WTC11 (cell line): ENCODE measurements around the gene RBFOX2. TPM values are rescaled to one million over a fixed set of nuclear protein-coding genes. Genes with fewer than 3 reads are reported as not detected.

Experiments
- ATAC-seq: fragments of 200-7000 bp; cut with Tn5 transposase; 2 replicates; pipeline ENCODE4 v1.10.0; 2021; ENCODE audit warnings: mild to moderate bottlenecking, moderate library complexity
- CTCF ChIA-PET: fragments of 300-600 bp; sonication (Branson Sonifier 250); formaldehyde crosslinking; loops from one replicate; lab custom pipeline; 2021; ENCODE audit warnings: antibody characterized with exemption; lab: Charles Lee
- POLR2A ChIA-PET: fragments of 350-600 bp; sonication (Branson Sonifier 250); formaldehyde crosslinking; loops from one replicate; lab custom pipeline; 2021; ENCODE audit warnings: antibody characterized with exemption; lab: Charles Lee
- DNase-seq: peaks from one replicate; pipeline ENCODE4 v3.0.0; 2021; ENCODE audit warnings: low spot score
- H3K27ac Mint-ChIP-seq: 2 replicates; pipeline ENCODE4 v1.8.0; 2021; ENCODE audit warnings: mixed read lengths
- H3K27me3 Mint-ChIP-seq: 2 replicates; pipeline ENCODE4 v1.8.0; 2021; ENCODE audit warnings: low read depth, mild to moderate bottlenecking, moderate library complexity, mixed read lengths
- H3K36me3 Mint-ChIP-seq: 2 replicates; pipeline ENCODE4 v1.8.0; 2021; ENCODE audit warnings: mixed read lengths
- H3K4me1 Mint-ChIP-seq: 2 replicates; pipeline ENCODE4 v1.8.0; 2022; ENCODE audit warnings: mixed read lengths
- H3K4me3 Mint-ChIP-seq: 2 replicates; pipeline ENCODE4 v1.8.0; 2021; ENCODE audit warnings: mild to moderate bottlenecking, moderate library complexity, mixed read lengths
- H3K9me3 Mint-ChIP-seq: 2 replicates; pipeline ENCODE4 v1.8.0; 2021; ENCODE audit warnings: mixed read lengths
- E2F4 ChIP-seq: sonication (generic); formaldehyde crosslinking; IDR thresholded peaks from 2 replicates; pipeline ENCODE4 v1.8.1; 2022; ENCODE audit warnings: low read depth, mild to moderate bottlenecking, moderate library complexity, missing genetic modification reagents, borderline replicate concordance
- EMX1 ChIP-seq: fragments of 250-450 bp; sonication (Bioruptor Pico); IDR thresholded peaks from 2 replicates; pipeline ENCODE4 v1.8.0; 2021; ENCODE audit warnings: mild to moderate bottlenecking
- ESRRA ChIP-seq: sonication (generic); formaldehyde crosslinking; IDR thresholded peaks from 2 replicates; pipeline ENCODE4 v1.8.1; 2022; ENCODE audit warnings: mild to moderate bottlenecking, missing genetic modification reagents, borderline replicate concordance
- GRHL2 ChIP-seq: fragments of 250-450 bp; sonication (Bioruptor Pico); IDR thresholded peaks from 2 replicates; pipeline ENCODE4 v1.8.0; 2022; ENCODE audit warnings: mild to moderate bottlenecking, moderate library complexity; ENCODE audit not compliant: insufficient replicate concordance, severe bottlenecking
- IRF2 ChIP-seq: sonication (generic); formaldehyde crosslinking; IDR thresholded peaks from 2 replicates; pipeline ENCODE4 v1.8.0; 2022; ENCODE audit warnings: low read depth, missing genetic modification reagents, borderline replicate concordance
- JAZF1 ChIP-seq: fragments of 250-450 bp; sonication (Bioruptor Pico); IDR thresholded peaks from 2 replicates; pipeline ENCODE4 v1.9.0; 2021; ENCODE audit warnings: moderate library complexity, mild to moderate bottlenecking, inconsistent platforms
- NFE2L1 ChIP-seq: sonication (generic); formaldehyde crosslinking; IDR thresholded peaks from 2 replicates; pipeline ENCODE4 v1.8.1; 2023; ENCODE audit warnings: missing genetic modification reagents
- NR2C2 ChIP-seq: sonication (generic); formaldehyde crosslinking; IDR thresholded peaks from 2 replicates; pipeline ENCODE4 v1.8.0; 2022; ENCODE audit warnings: mild to moderate bottlenecking, missing genetic modification reagents
- NR3C1 ChIP-seq: sonication (generic); formaldehyde crosslinking; conservative IDR thresholded peaks from 2 replicates; pipeline ENCODE4 v1.8.1; 2023; ENCODE audit warnings: low read depth, mild to moderate bottlenecking, missing genetic modification reagents
- SMAD3 ChIP-seq: sonication (generic); formaldehyde crosslinking; IDR thresholded peaks from 2 replicates; pipeline ENCODE4 v1.8.0; 2022; ENCODE audit warnings: missing genetic modification reagents, mild to moderate bottlenecking, borderline replicate concordance
- ZBTB21 ChIP-seq: sonication (generic); formaldehyde crosslinking; IDR thresholded peaks from 2 replicates; pipeline ENCODE4 v1.8.1; 2023; ENCODE audit warnings: mild to moderate bottlenecking, missing genetic modification reagents, borderline replicate concordance
- ZNF121 ChIP-seq: sonication (generic); formaldehyde crosslinking; IDR thresholded peaks from 2 replicates; pipeline ENCODE4 v1.8.0; 2023; ENCODE audit warnings: missing genetic modification reagents
- ZNF263 ChIP-seq: sonication (generic); formaldehyde crosslinking; IDR thresholded peaks from 2 replicates; pipeline ENCODE4 v1.8.1; 2022; ENCODE audit warnings: low read depth, mild to moderate bottlenecking, moderate library complexity, missing genetic modification reagents
- ZNF317 ChIP-seq: sonication (generic); formaldehyde crosslinking; IDR thresholded peaks from 2 replicates; pipeline ENCODE4 v1.8.1; 2023; ENCODE audit warnings: low read depth, mild to moderate bottlenecking, moderate library complexity, missing genetic modification reagents, borderline replicate concordance
- ZNF396 ChIP-seq: fragments of 250-450 bp; sonication (Bioruptor Pico); IDR thresholded peaks from 2 replicates; pipeline ENCODE4 v1.8.0; 2021; ENCODE audit warnings: mild to moderate bottlenecking, moderate library complexity, borderline replicate concordance
- ZNF423 ChIP-seq: fragments of 250-450 bp; sonication (Bioruptor Pico); IDR thresholded peaks from 2 replicates; pipeline ENCODE4 v2.1.2; 2022; ENCODE audit warnings: mild to moderate bottlenecking, moderate library complexity
- total RNA-seq: library from RNA; stranded (reverse); gene quantifications from 3 replicates; pipeline ENCODE4 v1.2.3, GENCODE V29; 2021
- TF ChIP-seq, protein P1 (sequence below): sonication (generic); formaldehyde crosslinking; IDR thresholded peaks from 2 replicates; pipeline ENCODE4 v1.8.0; 2023; ENCODE audit warnings: missing genetic modification reagents, mild to moderate bottlenecking, borderline replicate concordance
- TF ChIP-seq, protein P2 (sequence below): sonication (generic); formaldehyde crosslinking; IDR thresholded peaks from 2 replicates; pipeline ENCODE4 v1.8.1; 2023; ENCODE audit warnings: mild to moderate bottlenecking, missing genetic modification reagents

RBFOX2 gene
- total RNA-seq, 1 experiment from 2014 or later: 107 TPM

GRCh38 chr22:36053242-36054147, 24.9 kb upstream of the RBFOX2 start:
- POLR2A ChIA-PET: no interaction called here
- H3K27me3 Mint-ChIP-seq: no peaks in the 10 kb centered on the region
- ATAC-seq (no peak), DNase-seq (no peak)
- CTCF ChIA-PET: interaction anchor here (1.0 to 4.1 kb wide), 3 partner anchors 12 to 71 kb away, joined by 3 to 70 read pairs (median 31); no protein-coding TSS in a partner anchor
- H3K9me3 Mint-ChIP-seq: peaks cover 5% of the 10 kb centered on the region; the same call in 1 of the 2 replicates
- no peak overlapping the region for H3K4me3 Mint-ChIP-seq
- H3K27ac Mint-ChIP-seq: no peak overlapping the region
- TF ChIP-seq EMX1 (CRISPR knock-in tag) (no peak), E2F4 (CRISPR knock-in tag) (no peak), GRHL2 (CRISPR knock-in tag) (no peak), ZBTB21 (CRISPR knock-in tag) (no peak), ZNF317 (CRISPR knock-in tag) (no peak), ZNF121 (CRISPR knock-in tag) (peak; percentile 25; the same call in 1 of the 2 replicates), NR3C1 (CRISPR knock-in tag) (no peak)
- peaks cover 21% of the 10 kb centered on the region for H3K4me1 Mint-ChIP-seq
- no peaks in the 10 kb centered on the region for H3K36me3 Mint-ChIP-seq

DNA sequence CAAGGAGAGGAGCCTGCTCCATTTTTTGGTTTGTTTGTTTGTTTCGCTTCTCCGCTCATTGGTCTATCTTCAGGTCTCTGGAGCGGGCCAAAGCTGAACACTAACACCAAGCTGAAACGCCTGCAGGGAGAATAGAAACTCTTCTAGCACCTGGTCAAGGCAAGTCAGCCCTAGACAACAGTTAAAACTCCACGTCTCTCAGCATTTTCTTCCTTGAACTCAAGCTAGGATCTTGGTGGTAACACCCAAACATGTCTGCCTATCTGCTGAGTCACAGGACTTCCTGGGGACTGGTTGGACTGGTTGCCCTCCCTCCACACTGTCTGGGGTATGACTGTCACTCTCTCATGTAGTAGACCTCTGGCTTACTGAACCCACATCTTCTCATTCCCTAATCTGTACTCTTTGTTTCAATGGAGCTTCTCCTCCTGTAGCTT, 23.9 kb upstream of the RBFOX2 start:
- no peak; the same call in 1 of the 2 replicates for ATAC-seq
- CTCF ChIA-PET: interaction anchor here (2.2 kb wide), 1 partner anchor 13 kb away, joined by 31 read pairs; no protein-coding TSS in a partner anchor
- peaks cover 21% of the 10 kb centered on the region for H3K4me1 Mint-ChIP-seq
- H3K36me3 Mint-ChIP-seq: no peaks in the 10 kb centered on the region
- H3K9me3 Mint-ChIP-seq: peaks cover 4% of the 10 kb centered on the region; the same call in 1 of the 2 replicates
- no peak overlapping the region for H3K27ac Mint-ChIP-seq
- no peaks in the 10 kb centered on the region for H3K27me3 Mint-ChIP-seq
- TF ChIP-seq GRHL2 (CRISPR knock-in tag): no peak
- TF ChIP-seq NR3C1 (CRISPR knock-in tag): no peak
- TF ChIP-seq NFE2L1 (CRISPR knock-in tag): peak; percentile 33; the same call in 1 of the 2 replicates
- TF ChIP-seq, all 79 proteins: peak for 1
- no peak for DNase-seq
- no peak overlapping the region for H3K4me3 Mint-ChIP-seq
- POLR2A ChIA-PET: no interaction called here

DNA sequence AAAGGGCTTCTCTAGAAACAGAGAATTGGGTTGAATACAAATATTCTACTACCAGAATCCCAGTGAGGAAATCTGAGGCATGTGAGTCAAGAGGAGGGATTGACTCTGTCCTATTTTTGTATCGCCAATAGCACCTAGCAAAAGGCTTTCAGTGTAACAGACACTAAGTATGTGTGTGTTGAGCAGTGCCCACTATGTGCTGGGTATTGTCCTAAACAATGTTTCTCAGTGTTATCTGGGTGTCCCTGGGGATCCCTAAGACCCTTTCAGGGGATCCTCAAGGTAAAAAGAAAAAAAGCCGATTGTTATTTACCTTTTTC, 21.0 kb upstream of the RBFOX2 start:
- POLR2A ChIA-PET: no interaction called here
- Mint-ChIP-seq H3K9me3 (0 out of 2 replicates have a peak, but pooled peaks cover 1% of the 10 kb centered on the region), H3K4me1 (peaks cover 8% of the 10 kb centered on the region), H3K36me3 (no peaks in the 10 kb centered on the region), H3K27ac (no peak overlapping the region), H3K4me3 (no peak overlapping the region), H3K27me3 (no peaks in the 10 kb centered on the region)
- ATAC-seq (no peak), DNase-seq (no peak)
- TF ChIP-seq, protein P1, sequence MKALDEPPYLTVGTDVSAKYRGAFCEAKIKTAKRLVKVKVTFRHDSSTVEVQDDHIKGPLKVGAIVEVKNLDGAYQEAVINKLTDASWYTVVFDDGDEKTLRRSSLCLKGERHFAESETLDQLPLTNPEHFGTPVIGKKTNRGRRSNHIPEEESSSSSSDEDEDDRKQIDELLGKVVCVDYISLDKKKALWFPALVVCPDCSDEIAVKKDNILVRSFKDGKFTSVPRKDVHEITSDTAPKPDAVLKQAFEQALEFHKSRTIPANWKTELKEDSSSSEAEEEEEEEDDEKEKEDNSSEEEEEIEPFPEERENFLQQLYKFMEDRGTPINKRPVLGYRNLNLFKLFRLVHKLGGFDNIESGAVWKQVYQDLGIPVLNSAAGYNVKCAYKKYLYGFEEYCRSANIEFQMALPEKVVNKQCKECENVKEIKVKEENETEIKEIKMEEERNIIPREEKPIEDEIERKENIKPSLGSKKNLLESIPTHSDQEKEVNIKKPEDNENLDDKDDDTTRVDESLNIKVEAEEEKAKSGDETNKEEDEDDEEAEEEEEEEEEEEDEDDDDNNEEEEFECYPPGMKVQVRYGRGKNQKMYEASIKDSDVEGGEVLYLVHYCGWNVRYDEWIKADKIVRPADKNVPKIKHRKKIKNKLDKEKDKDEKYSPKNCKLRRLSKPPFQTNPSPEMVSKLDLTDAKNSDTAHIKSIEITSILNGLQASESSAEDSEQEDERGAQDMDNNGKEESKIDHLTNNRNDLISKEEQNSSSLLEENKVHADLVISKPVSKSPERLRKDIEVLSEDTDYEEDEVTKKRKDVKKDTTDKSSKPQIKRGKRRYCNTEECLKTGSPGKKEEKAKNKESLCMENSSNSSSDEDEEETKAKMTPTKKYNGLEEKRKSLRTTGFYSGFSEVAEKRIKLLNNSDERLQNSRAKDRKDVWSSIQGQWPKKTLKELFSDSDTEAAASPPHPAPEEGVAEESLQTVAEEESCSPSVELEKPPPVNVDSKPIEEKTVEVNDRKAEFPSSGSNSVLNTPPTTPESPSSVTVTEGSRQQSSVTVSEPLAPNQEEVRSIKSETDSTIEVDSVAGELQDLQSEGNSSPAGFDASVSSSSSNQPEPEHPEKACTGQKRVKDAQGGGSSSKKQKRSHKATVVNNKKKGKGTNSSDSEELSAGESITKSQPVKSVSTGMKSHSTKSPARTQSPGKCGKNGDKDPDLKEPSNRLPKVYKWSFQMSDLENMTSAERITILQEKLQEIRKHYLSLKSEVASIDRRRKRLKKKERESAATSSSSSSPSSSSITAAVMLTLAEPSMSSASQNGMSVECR (CRISPR knock-in tag): no peak
- TF ChIP-seq ESRRA (CRISPR knock-in tag): no peak
- TF ChIP-seq SMAD3: no peak
- TF ChIP-seq ZNF263 (CRISPR knock-in tag): no peak
- TF ChIP-seq JAZF1 (CRISPR knock-in tag): no peak
- TF ChIP-seq, protein P2, sequence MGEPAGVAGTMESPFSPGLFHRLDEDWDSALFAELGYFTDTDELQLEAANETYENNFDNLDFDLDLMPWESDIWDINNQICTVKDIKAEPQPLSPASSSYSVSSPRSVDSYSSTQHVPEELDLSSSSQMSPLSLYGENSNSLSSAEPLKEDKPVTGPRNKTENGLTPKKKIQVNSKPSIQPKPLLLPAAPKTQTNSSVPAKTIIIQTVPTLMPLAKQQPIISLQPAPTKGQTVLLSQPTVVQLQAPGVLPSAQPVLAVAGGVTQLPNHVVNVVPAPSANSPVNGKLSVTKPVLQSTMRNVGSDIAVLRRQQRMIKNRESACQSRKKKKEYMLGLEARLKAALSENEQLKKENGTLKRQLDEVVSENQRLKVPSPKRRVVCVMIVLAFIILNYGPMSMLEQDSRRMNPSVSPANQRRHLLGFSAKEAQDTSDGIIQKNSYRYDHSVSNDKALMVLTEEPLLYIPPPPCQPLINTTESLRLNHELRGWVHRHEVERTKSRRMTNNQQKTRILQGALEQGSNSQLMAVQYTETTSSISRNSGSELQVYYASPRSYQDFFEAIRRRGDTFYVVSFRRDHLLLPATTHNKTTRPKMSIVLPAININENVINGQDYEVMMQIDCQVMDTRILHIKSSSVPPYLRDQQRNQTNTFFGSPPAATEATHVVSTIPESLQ (CRISPR knock-in tag): no peak
- no peak for TF ChIP-seq ZNF396 (CRISPR knock-in tag)
- TF ChIP-seq IRF2 (CRISPR knock-in tag): no peak
- no peak for TF ChIP-seq NR2C2 (CRISPR knock-in tag)
- no peak for TF ChIP-seq ZNF423 (CRISPR knock-in tag)
- CTCF ChIA-PET: interaction anchor here (0.6 kb wide), 1 partner anchor 103 kb away, joined by 3 read pairs; no protein-coding TSS in a partner anchor
